Measurements from ENCODE around the gene SLC35G4. TPM values are rescaled to one million over a fixed set of nuclear protein-coding genes. Genes with fewer than 3 reads are reported as not detected.

The SLC35G4 gene
- total RNA-seq, 4 donors from 2014 or later, result not detected

GRCh38 chr18:11578799-11579198, 30.6 kb upstream of the SLC35G4 start:
- Histone ChIP-seq H3K4me1 (no peaks in the 10 kb centered on the region), H3K4me3 (no peak overlapping the region), H3K36me3 (no peaks in the 10 kb centered on the region), H3K27ac (no peak overlapping the region), H3K9me3 (no peaks in the 10 kb centered on the region), H3K27me3 (no peaks in the 10 kb centered on the region)
- WGBS, result 83% methylated on average over 3 of the region's 3 CpGs
- no peak for DNase-seq (ENCODE audit: low spot score in 2 of 2)
- TF ChIP-seq CTCF (IDR thresholded peaks at IDR 0.05) (no peak), EP300 (IDR thresholded peaks at IDR 0.05) (no peak), POLR2AphosphoS5 (IDR thresholded peaks at IDR 0.05) (no peak), POLR2A (IDR thresholded peaks at IDR 0.05) (no peak)

GRCh38 chr18:11579916-11580315, 29.5 kb upstream of the SLC35G4 start:
- Histone ChIP-seq H3K4me1 (no peaks in the 10 kb centered on the region), H3K36me3 (no peaks in the 10 kb centered on the region), H3K27me3 (no peaks in the 10 kb centered on the region), H3K9me3 (no peaks in the 10 kb centered on the region), H3K4me3 (no peak overlapping the region), H3K27ac (no peak overlapping the region)
- TF ChIP-seq POLR2AphosphoS5 (IDR thresholded peaks at IDR 0.05) (no peak), CTCF (IDR thresholded peaks at IDR 0.05) (no peak), EP300 (IDR thresholded peaks at IDR 0.05) (no peak), POLR2A (IDR thresholded peaks at IDR 0.05) (no peak)
- no peak for DNase-seq (ENCODE audit: low spot score in 2 of 2)
- WGBS, result 95% methylated on average over 15 of the region's 15 CpGs

DNA sequence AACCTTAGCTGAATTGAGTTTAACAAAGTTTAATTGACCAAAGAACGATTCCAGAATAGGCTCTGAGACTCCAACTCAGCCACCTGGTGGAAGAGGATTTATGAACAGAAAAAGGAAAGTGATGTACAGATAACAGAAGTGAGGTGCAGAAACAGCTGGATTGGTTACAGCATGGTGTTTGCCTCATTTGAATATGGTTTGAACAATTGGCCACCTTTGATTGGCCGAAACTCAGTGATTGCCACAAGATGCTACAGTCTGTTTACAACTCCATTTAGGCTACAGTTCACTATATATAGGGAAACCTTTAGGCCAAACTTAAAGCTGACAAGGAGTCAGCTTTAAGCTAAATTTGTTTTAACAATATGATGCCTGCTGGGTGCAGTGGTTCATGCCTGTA, 28.1 kb upstream of the SLC35G4 start:
- no peak for DNase-seq (ENCODE audit: low spot score in 2 of 2)
- TF ChIP-seq POLR2A (IDR thresholded peaks at IDR 0.05) (no peak), EP300 (IDR thresholded peaks at IDR 0.05) (no peak), CTCF (IDR thresholded peaks at IDR 0.05) (no peak), POLR2AphosphoS5 (IDR thresholded peaks at IDR 0.05) (no peak)
- Histone ChIP-seq H3K4me3 (no peak overlapping the region), H3K9me3 (no peaks in the 10 kb centered on the region), H3K27me3 (no peaks in the 10 kb centered on the region), H3K36me3 (no peaks in the 10 kb centered on the region), H3K4me1 (no peaks in the 10 kb centered on the region), H3K27ac (no peak overlapping the region)
- WGBS, result 54% methylated on average over 2 of the region's 2 CpGs

GRCh38 chr18:11585596-11585995, 23.8 kb upstream of the SLC35G4 start:
- Histone ChIP-seq H3K4me3 (no peak overlapping the region), H3K4me1 (no peaks in the 10 kb centered on the region), H3K36me3 (no peaks in the 10 kb centered on the region), H3K27me3 (no peaks in the 10 kb centered on the region), H3K9me3 (no peaks in the 10 kb centered on the region), H3K27ac (no peak overlapping the region)
- TF ChIP-seq POLR2A (IDR thresholded peaks at IDR 0.05), result no peak
- TF ChIP-seq EP300 (IDR thresholded peaks at IDR 0.05), result no peak
- no peak for TF ChIP-seq POLR2AphosphoS5 (IDR thresholded peaks at IDR 0.05)
- no peak for TF ChIP-seq CTCF (IDR thresholded peaks at IDR 0.05)
- 74% methylated on average over 7 of the region's 7 CpGs for WGBS
- no peak for DNase-seq (ENCODE audit: low spot score in 2 of 2)

- Histone ChIP-seq H3K27ac (no peak overlapping the region), H3K27me3 (no peaks in the 10 kb centered on the region), H3K36me3 (no peaks in the 10 kb centered on the region), H3K9me3 (no peaks in the 10 kb centered on the region), H3K4me1 (no peaks in the 10 kb centered on the region), H3K4me3 (no peak overlapping the region)
- TF ChIP-seq CTCF (IDR thresholded peaks at IDR 0.05) (no peak), POLR2A (IDR thresholded peaks at IDR 0.05) (no peak), EP300 (IDR thresholded peaks at IDR 0.05) (no peak), POLR2AphosphoS5 (IDR thresholded peaks at IDR 0.05) (no peak)
- WGBS, result 84% methylated on average over 3 of the region's 3 CpGs
- no peak for DNase-seq (ENCODE audit: low spot score in 2 of 2)
These were observed 22.5 kb upstream of the SLC35G4 start for GRCh38 chr18:11586896-11587295.
